ENCODE measurements around the gene GNAI1.
A peak's percentile ranks its signal among the peaks of the same experiment; 100 is the strongest.

The GNAI1 gene

DNA sequence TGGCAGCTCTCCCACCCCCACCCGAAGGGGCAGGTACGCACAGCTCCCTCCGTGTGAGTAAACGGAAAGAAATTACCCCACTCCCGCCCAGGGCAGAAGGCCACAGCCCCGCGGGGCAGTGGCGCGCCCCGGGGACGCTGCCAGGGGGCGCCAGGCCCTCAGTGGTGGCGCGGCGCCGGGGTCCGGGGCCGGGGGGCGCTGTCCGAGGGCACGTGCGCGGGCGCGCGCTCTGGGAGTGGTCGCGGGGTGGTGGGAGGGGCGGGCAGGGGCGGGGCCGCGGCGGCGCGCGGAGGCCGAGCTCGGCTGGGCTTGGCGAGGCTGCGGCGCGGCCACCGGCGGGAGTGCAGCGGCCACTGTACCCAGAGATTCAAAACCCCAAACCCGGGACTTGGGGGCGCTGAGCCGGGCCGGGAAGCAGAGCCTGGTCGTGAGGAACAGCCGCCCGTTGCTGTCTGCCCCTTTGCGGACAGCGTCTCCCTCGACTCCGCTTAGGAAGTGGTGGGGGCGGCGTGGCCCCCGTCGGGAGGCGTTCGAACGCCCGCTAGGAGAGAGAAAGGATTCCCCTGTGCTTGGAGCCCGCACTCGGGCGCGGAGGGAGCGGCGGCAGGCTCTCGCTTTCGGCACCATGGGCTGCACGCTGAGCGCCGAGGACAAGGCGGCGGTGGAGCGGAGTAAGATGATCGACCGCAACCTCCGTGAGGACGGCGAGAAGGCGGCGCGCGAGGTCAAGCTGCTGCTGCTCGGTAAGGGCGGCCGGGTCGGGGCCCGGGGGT lies at the start of gene GNAI1:
Gene GNAI1, plus strand, starts transcription at position 296 of the 773 bp plus-strand sequence. Its CDS starts 330 bp downstream, at position 626.
- TF ChIP-seq, protein P1, sequence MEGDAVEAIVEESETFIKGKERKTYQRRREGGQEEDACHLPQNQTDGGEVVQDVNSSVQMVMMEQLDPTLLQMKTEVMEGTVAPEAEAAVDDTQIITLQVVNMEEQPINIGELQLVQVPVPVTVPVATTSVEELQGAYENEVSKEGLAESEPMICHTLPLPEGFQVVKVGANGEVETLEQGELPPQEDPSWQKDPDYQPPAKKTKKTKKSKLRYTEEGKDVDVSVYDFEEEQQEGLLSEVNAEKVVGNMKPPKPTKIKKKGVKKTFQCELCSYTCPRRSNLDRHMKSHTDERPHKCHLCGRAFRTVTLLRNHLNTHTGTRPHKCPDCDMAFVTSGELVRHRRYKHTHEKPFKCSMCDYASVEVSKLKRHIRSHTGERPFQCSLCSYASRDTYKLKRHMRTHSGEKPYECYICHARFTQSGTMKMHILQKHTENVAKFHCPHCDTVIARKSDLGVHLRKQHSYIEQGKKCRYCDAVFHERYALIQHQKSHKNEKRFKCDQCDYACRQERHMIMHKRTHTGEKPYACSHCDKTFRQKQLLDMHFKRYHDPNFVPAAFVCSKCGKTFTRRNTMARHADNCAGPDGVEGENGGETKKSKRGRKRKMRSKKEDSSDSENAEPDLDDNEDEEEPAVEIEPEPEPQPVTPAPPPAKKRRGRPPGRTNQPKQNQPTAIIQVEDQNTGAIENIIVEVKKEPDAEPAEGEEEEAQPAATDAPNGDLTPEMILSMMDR (conservative IDR thresholded peaks at IDR 0.05; ENCODE audit: low read depth, low read length): peak; percentile 41
- peak within 1 kb of the TSS; percentile 99 for H3K4me3 ChIP-seq (ENCODE audit: low read length)
- DNase-seq (ENCODE audit: low read depth): peak; percentile 72

DNA sequence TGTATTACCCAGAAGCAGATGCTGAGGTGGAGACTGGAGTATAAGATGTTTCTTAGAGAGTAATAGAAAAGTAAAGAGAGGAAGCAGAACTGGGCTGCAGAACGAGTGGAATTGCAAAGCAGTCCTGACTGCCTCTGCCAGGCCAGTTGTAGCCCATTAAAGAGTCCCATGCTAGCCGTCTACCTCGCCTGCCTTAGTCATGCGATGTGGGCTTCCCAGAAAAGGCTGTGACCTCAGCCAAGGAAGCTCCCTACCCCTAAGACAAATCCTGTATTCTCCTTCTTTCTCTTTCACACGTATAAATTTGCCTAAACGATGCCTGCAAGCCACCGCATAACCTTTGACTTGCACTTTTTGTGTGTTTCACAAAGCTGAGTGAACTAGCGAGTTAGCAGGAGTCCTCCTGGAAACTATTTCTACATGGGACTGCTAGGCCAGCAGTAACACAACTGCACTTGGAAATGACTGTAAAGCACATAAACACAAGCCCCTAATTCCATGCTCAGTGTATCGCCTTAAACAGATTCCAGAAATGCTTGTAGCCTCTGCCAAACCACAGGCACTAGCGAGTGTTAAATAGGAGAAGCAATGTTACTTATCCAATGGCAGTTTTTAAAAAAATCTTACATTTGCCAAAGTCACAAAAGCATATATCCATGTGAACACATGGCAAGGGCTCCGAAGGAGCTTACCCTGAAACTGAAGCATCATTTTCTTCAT lies 47.4 kb upstream of the GNAI1 start:
- no peak overlapping the region for H3K4me3 ChIP-seq (ENCODE audit: low read length)
- TF ChIP-seq, protein P1 (conservative IDR thresholded peaks at IDR 0.05; ENCODE audit: low read depth, low read length): no peak
- peak; percentile 97 for DNase-seq (ENCODE audit: low read depth)

DNA sequence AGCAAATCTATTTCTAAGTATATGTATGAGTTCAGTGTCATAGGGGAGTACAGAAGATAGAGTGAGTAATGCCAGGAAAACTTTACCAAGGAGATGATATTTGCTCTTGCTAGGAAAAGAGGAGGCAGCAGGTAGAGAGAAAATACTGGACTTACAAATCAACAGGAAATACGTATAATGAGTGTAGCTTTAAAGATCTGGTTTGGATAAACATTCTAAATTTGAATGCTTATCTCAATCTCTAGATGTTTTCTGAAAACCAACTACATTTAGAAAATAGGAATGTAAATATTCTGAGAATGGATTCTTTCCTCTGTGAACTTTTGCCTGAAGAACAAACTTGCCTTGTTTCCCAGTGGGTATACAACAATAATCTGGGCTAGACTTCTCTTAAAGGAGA lies 46.9 kb upstream of the GNAI1 start:
- no peak for DNase-seq (ENCODE audit: low read depth)
- TF ChIP-seq, protein P1 (conservative IDR thresholded peaks at IDR 0.05; ENCODE audit: low read depth, low read length): no peak
- H3K4me3 ChIP-seq (ENCODE audit: low read length): no peak overlapping the region

DNA sequence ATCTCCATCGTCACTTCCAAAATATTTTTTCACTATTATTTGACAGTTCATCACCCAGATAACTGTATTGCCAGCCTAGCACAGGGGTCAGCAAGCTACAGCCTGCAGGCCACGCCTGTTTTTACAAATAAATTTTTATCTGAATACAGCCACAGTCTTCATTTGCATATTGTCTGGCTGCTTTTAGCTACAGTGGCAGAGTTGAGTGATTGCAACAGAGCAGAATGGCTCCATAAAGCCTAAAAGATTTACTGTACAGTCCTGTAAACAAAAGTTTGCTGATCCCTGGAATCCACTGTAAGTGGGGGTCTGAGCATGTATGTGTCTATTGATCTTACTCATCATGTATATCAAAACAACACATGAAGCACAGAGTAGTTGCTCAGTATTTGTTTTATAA lies 45.9 kb upstream of the GNAI1 start:
- DNase-seq (ENCODE audit: low read depth): peak; percentile 23
- no peak overlapping the region for H3K4me3 ChIP-seq (ENCODE audit: low read length)

DNA sequence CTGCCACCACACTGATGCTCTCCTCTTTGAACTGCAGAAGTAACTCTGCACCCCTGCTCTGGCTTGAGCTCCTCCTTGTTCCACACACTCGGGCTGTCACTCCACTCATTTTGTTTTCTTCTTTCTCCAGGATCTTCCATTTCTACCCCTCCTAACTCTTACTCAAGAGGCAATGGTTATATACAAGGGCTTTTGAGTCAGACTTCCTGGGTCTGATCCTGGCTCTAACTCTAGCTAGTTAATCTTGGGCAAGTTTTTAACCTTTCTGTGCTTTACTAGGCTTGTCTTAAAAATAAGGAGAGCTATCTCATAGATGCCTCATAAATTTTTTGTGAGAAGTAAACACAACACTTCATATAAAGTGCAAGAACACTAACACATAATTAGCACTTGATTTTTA lies 45.3 kb upstream of the GNAI1 start:
- DNase-seq (ENCODE audit: low read depth): no peak
- H3K4me3 ChIP-seq (ENCODE audit: low read length): no peak overlapping the region
- TF ChIP-seq, protein P1 (conservative IDR thresholded peaks at IDR 0.05; ENCODE audit: low read depth, low read length): no peak

More for the DNA sequence above, 45.9 kb upstream of the GNAI1 start:
- TF ChIP-seq, protein P1 (conservative IDR thresholded peaks at IDR 0.05; ENCODE audit: low read depth, low read length): no peak

DNA sequence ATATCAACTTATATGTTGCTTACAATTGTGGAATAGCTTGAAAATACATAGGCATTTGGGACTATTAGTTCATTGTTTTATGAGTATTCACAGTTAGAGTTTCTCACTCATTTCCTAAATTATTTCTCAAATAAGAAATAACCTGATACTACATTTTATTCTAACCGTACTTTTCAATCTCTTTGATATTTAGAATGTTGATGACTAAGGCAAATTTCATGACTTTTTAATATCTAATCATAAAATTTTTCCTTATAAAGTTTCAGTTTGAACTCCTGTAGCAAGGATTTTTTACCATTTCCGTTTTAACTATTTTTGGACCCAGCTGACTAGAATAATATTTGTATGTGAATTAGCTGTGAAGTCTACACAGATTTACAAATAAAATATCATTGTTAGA lies 41.3 kb upstream of the GNAI1 start:
- TF ChIP-seq, protein P1 (conservative IDR thresholded peaks at IDR 0.05; ENCODE audit: low read depth, low read length): no peak
- H3K4me3 ChIP-seq (ENCODE audit: low read length): no peak overlapping the region
- DNase-seq (ENCODE audit: low read depth): no peak
